ENCODE measurements around the gene SACS.
"Not testable (repeated sequence)": the region's sequence is repeated elsewhere in the genome, so short reads cannot be mapped to it uniquely, and the experiment has no call there.

Gene SACS

GRCh38 chr13:23440324-23440723 is 6.8 kb upstream of the SACS start:
- H3K4me1 Mint-ChIP-seq (ENCODE audit: low read depth) = not testable (repeated sequence)

GRCh38 chr13:23437916-23438315 is 4.4 kb upstream of the SACS start:
- Mint-ChIP-seq H3K27ac (no peak overlapping the region), H3K36me3 (ENCODE audit: low read depth) (no peaks in the 10 kb centered on the region), H3K4me3 (no peak overlapping the region), H3K27me3 (peaks cover 15% of the 10 kb centered on the region), H3K4me1 (ENCODE audit: low read depth) (peaks cover 4% of the 10 kb centered on the region), H3K9me3 (no peaks in the 10 kb centered on the region)

More at GRCh38 chr13:23440324-23440723, 6.8 kb upstream of the SACS start:
- not testable (repeated sequence) for H3K36me3 Mint-ChIP-seq (ENCODE audit: low read depth); H3K27me3 Mint-ChIP-seq; H3K4me3 Mint-ChIP-seq; H3K27ac Mint-ChIP-seq; H3K9me3 Mint-ChIP-seq

- Mint-ChIP-seq H3K4me1 (ENCODE audit: low read depth) (peaks cover 5% of the 10 kb centered on the region), H3K27me3 (peaks cover 24% of the 10 kb centered on the region), H3K4me3 (no peak overlapping the region), H3K9me3 (no peaks in the 10 kb centered on the region), H3K36me3 (ENCODE audit: low read depth) (no peaks in the 10 kb centered on the region), H3K27ac (no peak overlapping the region)
Measured at GRCh38 chr13:23436680-23437079, 3.2 kb upstream of the SACS start.

DNA sequence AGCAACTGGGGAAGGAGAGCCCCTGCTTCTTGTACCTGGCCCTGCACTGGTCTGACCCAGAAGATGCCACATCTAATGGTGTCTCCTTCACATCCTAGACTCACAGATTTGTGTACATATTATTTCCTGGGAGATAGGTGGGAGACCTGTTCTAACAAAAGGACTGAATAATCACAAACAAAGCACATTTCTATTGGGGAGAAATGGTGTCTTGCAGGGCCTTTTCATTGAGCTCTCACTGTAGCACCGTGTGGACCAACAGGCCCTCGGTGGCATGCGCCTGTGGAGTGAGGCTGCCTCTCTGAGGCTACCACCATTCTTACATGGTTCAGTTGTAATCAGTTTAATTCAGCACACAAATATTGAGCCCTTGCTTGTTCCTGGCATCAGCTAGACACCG is 989 bp upstream of the SACS start:
- H3K36me3 Mint-ChIP-seq (ENCODE audit: low read depth) = no peaks in the 10 kb centered on the region

DNA sequence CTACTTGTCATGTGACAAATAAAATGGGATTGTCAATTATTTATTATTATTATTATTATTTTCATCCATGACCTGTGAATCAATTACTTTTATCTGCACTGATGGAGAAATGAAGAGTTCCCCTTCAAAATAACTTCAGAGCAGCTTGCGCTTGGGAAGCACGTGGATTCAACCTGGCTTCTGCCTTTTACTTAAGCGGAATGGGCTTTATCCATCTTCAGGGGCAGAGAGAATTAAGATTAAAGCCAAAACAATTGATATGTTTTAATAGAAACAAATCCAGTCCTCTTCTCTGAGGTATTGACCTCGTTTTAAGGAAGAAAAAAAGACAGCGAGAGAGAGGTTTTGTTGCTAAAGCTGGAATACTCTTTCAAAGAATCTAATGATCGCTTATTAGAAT is 876 bp downstream of the SACS start:
- no peak overlapping the region for H3K4me3 Mint-ChIP-seq
- H3K36me3 Mint-ChIP-seq (ENCODE audit: low read depth) = no peaks in the 10 kb centered on the region
- no peaks in the 10 kb centered on the region for H3K9me3 Mint-ChIP-seq
- H3K27me3 Mint-ChIP-seq = peaks cover 39% of the 10 kb centered on the region
- H3K27ac Mint-ChIP-seq = no peak overlapping the region
- H3K4me1 Mint-ChIP-seq (ENCODE audit: low read depth) = peaks cover 5% of the 10 kb centered on the region

More for the DNA sequence above, 989 bp upstream of the SACS start:
- Mint-ChIP-seq H3K27ac (no peak overlapping the region), H3K9me3 (no peaks in the 10 kb centered on the region), H3K4me1 (ENCODE audit: low read depth) (peaks cover 5% of the 10 kb centered on the region), H3K4me3 (no peak overlapping the region), H3K27me3 (peaks cover 36% of the 10 kb centered on the region)

DNA sequence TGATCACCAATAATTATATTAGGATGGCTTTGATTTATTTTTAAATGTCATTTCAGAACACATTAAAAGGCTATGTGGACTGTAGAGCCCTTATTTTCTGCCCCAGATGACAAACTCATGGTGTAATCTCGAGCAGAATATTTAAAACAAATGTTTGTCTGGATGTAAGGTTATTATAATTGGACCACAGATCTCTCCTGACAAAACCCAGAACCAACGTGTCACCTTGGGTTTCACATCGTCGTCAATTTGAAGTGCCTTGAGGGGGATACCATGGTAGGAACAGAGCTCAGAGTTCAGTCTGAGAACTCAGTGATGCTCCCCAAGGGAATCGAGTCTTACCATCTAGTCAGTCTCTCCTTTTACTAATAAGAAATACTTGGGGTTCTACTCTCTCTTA is 2.8 kb downstream of the SACS start:
- H3K27me3 Mint-ChIP-seq = peaks cover 39% of the 10 kb centered on the region
- no peaks in the 10 kb centered on the region for H3K9me3 Mint-ChIP-seq
- H3K4me1 Mint-ChIP-seq (ENCODE audit: low read depth) = peaks cover 5% of the 10 kb centered on the region
- H3K27ac Mint-ChIP-seq = no peak overlapping the region
- no peaks in the 10 kb centered on the region for H3K36me3 Mint-ChIP-seq (ENCODE audit: low read depth)
- no peak overlapping the region for H3K4me3 Mint-ChIP-seq

DNA sequence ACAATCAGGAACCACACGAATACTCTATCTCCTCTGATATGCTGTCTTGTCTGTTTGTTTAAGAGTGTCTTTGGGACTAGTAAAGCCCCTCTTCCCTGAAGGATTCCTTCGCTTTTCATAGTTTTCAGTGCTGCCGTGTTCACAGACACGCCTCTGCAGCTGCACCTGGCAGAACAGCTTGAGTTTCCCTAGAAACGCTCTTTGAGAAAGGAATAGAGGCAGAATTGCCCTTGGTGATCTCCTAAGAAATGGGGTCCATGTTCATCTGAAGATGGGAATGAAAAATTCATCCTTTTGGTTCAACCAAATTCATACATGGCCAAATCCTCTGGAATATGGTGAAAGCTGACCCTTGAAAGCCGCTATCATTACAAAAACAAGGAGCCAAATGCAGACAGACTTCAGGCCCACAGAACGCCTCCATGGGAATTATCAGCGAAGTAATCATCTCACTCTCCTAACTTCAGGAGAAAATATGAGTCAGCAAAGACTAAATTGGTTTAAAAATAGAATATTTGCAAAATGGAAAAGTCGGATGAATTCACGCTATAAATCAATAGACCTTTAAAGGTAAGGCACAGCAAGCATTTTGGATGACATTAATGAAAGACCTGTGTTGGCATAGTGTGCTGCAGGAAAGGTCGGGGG is 5.5 kb downstream of the SACS start:
- Mint-ChIP-seq H3K4me1 (ENCODE audit: low read depth) (peaks cover 1% of the 10 kb centered on the region), H3K9me3 (no peaks in the 10 kb centered on the region), H3K36me3 (ENCODE audit: low read depth) (no peaks in the 10 kb centered on the region), H3K27me3 (peaks cover 25% of the 10 kb centered on the region), H3K27ac (no peak overlapping the region), H3K4me3 (no peak overlapping the region)

- no peaks in the 10 kb centered on the region for H3K4me1 Mint-ChIP-seq (ENCODE audit: low read depth)
- no peak overlapping the region for H3K27ac Mint-ChIP-seq
- H3K9me3 Mint-ChIP-seq = no peaks in the 10 kb centered on the region
- peaks cover 20% of the 10 kb centered on the region for H3K27me3 Mint-ChIP-seq
- no peaks in the 10 kb centered on the region for H3K36me3 Mint-ChIP-seq (ENCODE audit: low read depth)
- H3K4me3 Mint-ChIP-seq = no peak overlapping the region
Measured at GRCh38 chr13:23427342-23427843, 6.1 kb downstream of the SACS start.

- H3K27me3 Mint-ChIP-seq = no peaks in the 10 kb centered on the region
- H3K4me1 Mint-ChIP-seq (ENCODE audit: low read depth) = no peaks in the 10 kb centered on the region
- H3K9me3 Mint-ChIP-seq = no peaks in the 10 kb centered on the region
- no peak overlapping the region for H3K4me3 Mint-ChIP-seq
- no peaks in the 10 kb centered on the region for H3K36me3 Mint-ChIP-seq (ENCODE audit: low read depth)
- no peak overlapping the region for H3K27ac Mint-ChIP-seq
Measured at GRCh38 chr13:23421596-23421995, 11.9 kb downstream of the SACS start.

DNA sequence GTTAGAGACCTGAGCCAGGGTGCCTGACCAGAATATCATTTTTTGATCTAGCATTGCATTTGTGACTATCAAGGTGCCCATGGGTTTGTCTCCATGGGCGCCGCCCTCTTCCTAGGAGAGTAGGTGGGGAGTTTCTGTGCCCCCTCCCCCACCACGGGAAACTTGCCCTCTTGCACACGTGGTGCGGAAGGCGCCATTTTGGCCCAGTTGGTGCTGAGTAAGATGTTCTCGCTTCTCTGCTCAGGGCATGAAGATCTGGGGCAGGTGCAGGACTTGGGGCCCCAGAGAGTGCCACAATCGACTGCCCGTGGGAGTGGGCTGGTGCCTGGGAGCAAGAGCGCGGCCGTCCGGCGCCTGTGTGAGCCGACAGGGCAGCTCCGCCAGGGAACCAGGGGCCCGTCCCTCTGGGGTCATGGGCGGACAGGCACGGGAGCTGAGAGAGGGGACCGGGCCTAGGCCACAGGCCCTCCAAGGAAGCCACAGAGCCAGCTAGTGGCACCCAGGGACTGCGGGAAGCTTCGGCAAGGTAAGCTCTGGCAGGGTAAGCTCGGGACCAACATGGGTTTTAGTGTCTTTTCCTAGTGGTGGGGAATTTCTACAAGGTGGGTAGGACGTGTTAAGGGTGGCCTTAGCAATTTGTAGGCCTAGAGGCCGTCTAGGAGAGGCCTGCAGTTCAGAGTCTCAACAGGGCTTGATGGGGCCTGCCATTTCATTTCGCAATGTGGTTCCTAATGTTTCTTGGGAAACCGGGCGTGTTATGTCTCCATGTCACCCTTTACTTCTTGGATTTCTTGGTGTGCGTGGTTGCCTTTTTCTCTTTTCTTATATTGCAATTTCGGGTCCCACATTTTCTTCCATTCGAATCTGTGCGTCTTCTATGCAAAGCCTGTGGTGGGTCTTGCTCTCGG is 14.5 kb downstream of the SACS start:
- H3K27ac Mint-ChIP-seq = no peak overlapping the region
- H3K4me3 Mint-ChIP-seq = no peak overlapping the region
- H3K36me3 Mint-ChIP-seq (ENCODE audit: low read depth) = no peaks in the 10 kb centered on the region
- H3K9me3 Mint-ChIP-seq = no peaks in the 10 kb centered on the region
- H3K4me1 Mint-ChIP-seq (ENCODE audit: low read depth) = no peaks in the 10 kb centered on the region
- H3K27me3 Mint-ChIP-seq = no peaks in the 10 kb centered on the region

- H3K4me1 Mint-ChIP-seq (ENCODE audit: low read depth) = no peaks in the 10 kb centered on the region
- no peaks in the 10 kb centered on the region for H3K9me3 Mint-ChIP-seq
- no peak overlapping the region for H3K4me3 Mint-ChIP-seq
- peaks cover 12% of the 10 kb centered on the region for H3K27me3 Mint-ChIP-seq
- no peak overlapping the region for H3K27ac Mint-ChIP-seq
- no peaks in the 10 kb centered on the region for H3K36me3 Mint-ChIP-seq (ENCODE audit: low read depth)
Measured at GRCh38 chr13:23414682-23415081, 18.8 kb downstream of the SACS start.

DNA sequence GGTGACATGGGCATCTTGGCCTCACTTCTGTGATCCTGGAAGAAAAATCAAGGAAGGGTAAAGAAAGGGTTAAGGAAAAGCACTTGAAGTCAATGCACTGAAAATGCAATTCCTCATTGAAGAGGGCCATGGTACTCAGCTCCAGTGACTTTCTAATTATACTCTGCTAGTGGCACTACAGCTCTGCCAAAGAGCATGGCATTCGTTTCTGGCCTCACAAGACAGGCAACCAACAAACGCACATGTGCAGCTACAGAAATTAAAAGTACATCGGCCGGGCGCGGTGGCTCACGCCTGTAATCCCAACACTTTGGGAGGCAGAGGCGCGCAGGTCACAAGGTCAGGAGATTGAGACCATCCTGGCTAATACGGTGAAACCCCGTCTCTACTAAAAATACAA is 21.8 kb downstream of the SACS start:
- Mint-ChIP-seq H3K27me3 (peaks cover 12% of the 10 kb centered on the region), H3K27ac (no peak overlapping the region), H3K36me3 (ENCODE audit: low read depth) (no peaks in the 10 kb centered on the region)

GRCh38 chr13:23411220-23411619 is 22.3 kb downstream of the SACS start:
- Mint-ChIP-seq H3K9me3 (no peaks in the 10 kb centered on the region), H3K4me3 (no peak overlapping the region), H3K36me3 (ENCODE audit: low read depth) (no peaks in the 10 kb centered on the region), H3K27me3 (peaks cover 12% of the 10 kb centered on the region), H3K4me1 (ENCODE audit: low read depth) (peaks cover 3% of the 10 kb centered on the region), H3K27ac (no peak overlapping the region)

More for the DNA sequence above, 21.8 kb downstream of the SACS start:
- H3K9me3 Mint-ChIP-seq = no peaks in the 10 kb centered on the region
- H3K4me3 Mint-ChIP-seq = no peak overlapping the region
- peaks cover 2% of the 10 kb centered on the region for H3K4me1 Mint-ChIP-seq (ENCODE audit: low read depth)

DNA sequence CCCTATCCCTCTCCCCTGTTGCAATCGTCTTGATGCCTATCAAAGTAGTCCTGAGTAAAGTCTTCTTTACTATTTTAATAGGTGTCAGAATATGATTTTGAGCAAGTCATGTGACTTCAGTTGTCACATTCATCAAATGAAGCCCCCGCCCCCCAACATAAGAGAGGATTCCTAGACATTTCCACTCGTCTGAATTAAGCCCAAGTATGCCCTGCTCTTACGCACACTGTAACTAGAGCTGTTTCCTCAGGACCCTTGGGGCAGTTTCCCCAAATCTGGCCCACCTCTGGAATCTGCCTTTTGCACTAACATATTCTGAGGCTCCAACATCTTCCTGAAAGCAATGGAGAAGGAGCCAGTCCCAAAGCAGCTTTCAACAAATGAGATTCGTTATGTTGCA is 25.5 kb downstream of the SACS start:
- Mint-ChIP-seq H3K27me3 (peaks cover 16% of the 10 kb centered on the region), H3K4me1 (ENCODE audit: low read depth) (peaks cover 3% of the 10 kb centered on the region), H3K27ac (no peak overlapping the region), H3K36me3 (ENCODE audit: low read depth) (no peaks in the 10 kb centered on the region), H3K9me3 (no peaks in the 10 kb centered on the region), H3K4me3 (no peak overlapping the region)

DNA sequence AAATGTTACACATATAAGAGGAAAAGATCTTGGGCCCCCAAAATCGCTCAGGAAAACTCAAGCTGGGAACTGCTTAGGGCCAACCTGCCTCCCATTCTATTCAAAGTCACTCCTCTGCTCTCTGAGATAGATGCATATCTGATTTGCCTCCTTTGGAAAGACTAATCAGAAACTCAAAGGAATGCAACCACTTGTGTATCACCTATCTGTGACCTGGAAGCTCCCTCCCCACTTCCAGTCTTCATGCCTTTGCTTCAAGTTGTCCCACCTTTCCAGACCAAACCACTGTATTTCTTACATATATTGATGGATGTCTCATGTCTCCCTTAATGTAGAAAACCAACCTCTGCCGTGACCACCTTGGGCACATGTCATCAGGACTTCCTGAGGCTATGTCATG is 32.3 kb downstream of the SACS start:
- Mint-ChIP-seq H3K36me3 (ENCODE audit: low read depth) (peaks cover 11% of the 10 kb centered on the region), H3K27me3 (peaks cover 18% of the 10 kb centered on the region)
- not testable (repeated sequence) for H3K4me1 Mint-ChIP-seq (ENCODE audit: low read depth); H3K9me3 Mint-ChIP-seq; H3K27ac Mint-ChIP-seq; H3K4me3 Mint-ChIP-seq
